Adrenal gland (tissue), 12 donors: ENCODE measurements around the gene ANKK1. TPM values are rescaled to one million over a fixed set of nuclear protein-coding genes. Genes with fewer than 3 reads are reported as not detected.

Experiments
- DNase-seq, 7 donors: peaks; one replicate each; pipeline ENCODE4 v3.0.0-alpha.2; 2019 to 2020
- H3K27ac ChIP-seq, 5 donors: fragments of 200-600 bp; sonication (generic) in 4 of 5; 1 replicate in 3 of 5; 2 replicates in 2 of 5; pipeline versions ENCODE4 v1.5.1 to v1.8.0; 2016 to 2020; ENCODE audit warnings: mild to moderate bottlenecking in 1 of 5
- H3K27me3 ChIP-seq: fragments of 200-600 bp; 2 replicates; pipeline ENCODE4 v1.8.0; 2021
- H3K36me3 ChIP-seq, 2 donors: fragments of 200-600 bp; replicated peaks in 1 of 2; 1 replicate in 1 of 2; 2 replicates in 1 of 2; pipeline versions ENCODE4 v1.5.1 to v1.8.0; 2018 to 2022
- H3K4me1 ChIP-seq, 2 donors: fragments of 200-600 bp; replicated peaks in 1 of 2; 1 replicate in 1 of 2; 2 replicates in 1 of 2; pipeline versions ENCODE4 v1.5.1 to v1.8.0; 2018 to 2021
- H3K4me3 ChIP-seq, 4 donors: fragments of 200-600 bp; sonication (generic) in 3 of 4; one replicate each; pipeline ENCODE4 v1.5.1; 2016 to 2018
- H3K9me3 ChIP-seq, 3 donors: fragments of 200-600 bp; sonication (generic) in 1 of 3; replicated peaks in 1 of 3; 1 replicate in 2 of 3; 2 replicates in 1 of 3; pipeline versions ENCODE4 v1.5.1 to v1.8.0; 2016 to 2021
- CTCF ChIP-seq, 6 experiments: fragments of 450-650 bp in 4 of 6; fragments of 200-600 bp in 2 of 6; sonication (generic) in 1 of 6; IDR thresholded peaks; 1 replicate in 5 of 6; 2 replicates in 1 of 6; pipeline versions ENCODE4 v1.5.1 to v1.8.0; 2016 to 2021; ENCODE audit warnings: antibody characterized with exemption in 6 of 6, mild to moderate bottlenecking in 2 of 6, moderate library complexity in 1 of 6
- POLR2A ChIP-seq, 2 donors: fragments of 450-650 bp; IDR thresholded peaks; one replicate each; pipeline ENCODE4 v1.6.1; 2017; ENCODE audit warnings: antibody characterized with exemption in 2 of 2, mild to moderate bottlenecking in 2 of 2, moderate library complexity in 1 of 2
- WGBS, 4 donors: extraction: QIAGEN DNeasy Blood & Tissue Kit in 2 of 4; methylation state at CpG; one replicate each; pipeline versions ENCODE4 v1.1.5 to v1.1.7; 2013 to 2017; 5-methylcytosine and 5-hydroxymethylcytosine counted together
- intact Hi-C, 2 donors: fragments of 100-400 bp; cut with DNase I; formaldehyde crosslinking; loops; one replicate each; pipeline versions ENCODE4 v1.14.1 to v1.15.0; 2022 to 2023
- polyA plus RNA-seq, 3 donors: library from polyadenylated mRNA; stranded (reverse); fragments of 200-250 nt in 2 of 3; fragments of 350-450 nt in 1 of 3; fragmentation: Illumina TruSeq in 1 of 3; extraction: RNeasy Lipid Tissue Mini Kit (QIAGEN cat#74804) in 1 of 3; gene quantifications; one replicate each; pipeline ENCODE4 v1.2.3, GENCODE V29; 2013 to 2014
- total RNA-seq, 9 donors: library from RNA; depleted of rRNA in 4 of 9; stranded (reverse); fragments of >200 nt in 4 of 9; fragments of 120-200 nt in 1 of 9; fragmentation: NEBNext Ultra II Directional in 1 of 9; extraction: Animal tissue kit (Norgen Biotek cat#: 25700) in 1 of 9; gene quantifications; one replicate each; pipeline versions ENCODE4 v1.1.0 to v1.2.4, GENCODE V29; 2013 to 2023
- donor health status: healthy with polysubstance abuse.
- donor health status: Bipolar disorder and iron deficiency.
- donor health status: DM: yes; HTN: yes; CAD: no.
- donor health status: DM: no; HTN: no; CAD: no.
- donor health status: DM: no; HTN: no; CAD: no.
- donor health status: DM: yes; HTN: yes; CAD: no.

The ANKK1 gene
- total and polyA plus RNA-seq, 12 donors, result 0.05 to 3.5 (median 0.18) TPM; not detected in 1

- TF ChIP-seq POLR2A (IDR thresholded peaks at IDR 0.05), result no peak
- no peak for TF ChIP-seq CTCF (IDR thresholded peaks at IDR 0.05)
- intact Hi-C loops, result no loop called here
- H3K4me1 ChIP-seq, result no peaks in the 10 kb centered on the region
- no peak overlapping the region for H3K27ac ChIP-seq
- no peaks in the 10 kb centered on the region for H3K27me3 ChIP-seq
- DNase-seq, result no peak
- H3K9me3 ChIP-seq, result no peaks in the 10 kb centered on the region
- WGBS, 4 donors, result 65 to 78% (median 70%) methylated on average over 5 of the region's 5 CpGs
- no peaks in the 10 kb centered on the region for H3K36me3 ChIP-seq
- no peak overlapping the region for H3K4me3 ChIP-seq
These were observed 13.2 kb downstream of the ANKK1 start for GRCh38 chr11:113400631-113401230.

GRCh38 chr11:113401718-113402117, 14.1 kb downstream of the ANKK1 start:
- Histone ChIP-seq H3K9me3 (no peaks in the 10 kb centered on the region), H3K4me3 (no peak overlapping the region), H3K4me1 (no peaks in the 10 kb centered on the region), H3K27me3 (no peaks in the 10 kb centered on the region), H3K27ac (no peak overlapping the region), H3K36me3 (no peaks in the 10 kb centered on the region)
- DNase-seq, result peak; percentile 67 to 93 (median 74)
- intact Hi-C loops, result no loop called here
- no peak for TF ChIP-seq CTCF (IDR thresholded peaks at IDR 0.05)
- no peak for TF ChIP-seq POLR2A (IDR thresholded peaks at IDR 0.05)
- 0 to 29% (median 13%) methylated on average over 1 to 2 of the region's 2 CpGs for WGBS, 4 donors

- no peaks in the 10 kb centered on the region for H3K27me3 ChIP-seq
- TF ChIP-seq CTCF (IDR thresholded peaks at IDR 0.05), result no peak
- TF ChIP-seq POLR2A (IDR thresholded peaks at IDR 0.05), result no peak
- intact Hi-C loops, result no loop called here
- no peak overlapping the region for H3K27ac ChIP-seq
- no peak for DNase-seq
- no peaks in the 10 kb centered on the region for H3K9me3 ChIP-seq
- H3K4me3 ChIP-seq, result no peak overlapping the region
- WGBS, 4 donors, result 86 to 90% (median 87%) methylated on average over 4 to 7 of the region's 7 CpGs
- H3K36me3 ChIP-seq, result no peaks in the 10 kb centered on the region
- no peaks in the 10 kb centered on the region for H3K4me1 ChIP-seq
These were observed 17.4 kb downstream of the ANKK1 start for GRCh38 chr11:113404859-113405430.

- no peak for TF ChIP-seq CTCF (IDR thresholded peaks at IDR 0.05)
- no peak for TF ChIP-seq POLR2A (IDR thresholded peaks at IDR 0.05)
- H3K9me3 ChIP-seq, result no peaks in the 10 kb centered on the region
- no peak for DNase-seq
- H3K4me1 ChIP-seq, result no peaks in the 10 kb centered on the region
- WGBS, 4 donors, result 72 to 97% (median 74%) methylated on average over 3 to 7 of the region's 7 CpGs
- H3K4me3 ChIP-seq, result no peak overlapping the region
- no peaks in the 10 kb centered on the region for H3K27me3 ChIP-seq
- H3K36me3 ChIP-seq, result no peaks in the 10 kb centered on the region
- H3K27ac ChIP-seq, result no peak overlapping the region
- intact Hi-C loops, result no loop called here
These were observed 18.3 kb downstream of the ANKK1 start for GRCh38 chr11:113405724-113406478.
